ENCODE data around the gene AMBP. TPM values are rescaled to one million over a fixed set of nuclear protein-coding genes. Genes with fewer than 3 reads are reported as not detected.

The AMBP gene
- polyA plus RNA-seq, 1 of the 3 experiments (the other 2 are of a cell fraction), result 0.16 TPM

GRCh38 chr9:114093761-114094505, 15.8 kb upstream of the AMBP start:
- no peak overlapping the region for H2AFZ ChIP-seq (ENCODE audit: low read depth)
- no peak overlapping the region for H3K27ac ChIP-seq (ENCODE audit: low read depth in 2 of 2, low read length in 1 of 2)
- no peak overlapping the region for H3K4me2 ChIP-seq
- H3F3A ChIP-seq (replicated peaks; ENCODE audit: insufficient read depth), result no peaks in the 10 kb centered on the region
- H3K36me3 ChIP-seq (replicated peaks in 1 of 2; ENCODE audit: control insufficient read depth in 1 of 2, insufficient read depth in 2 of 2, low read length in 1 of 2), result no peaks in the 10 kb centered on the region
- ChIA-PET CTCF (interaction anchor here (0.8 to 9.1 kb wide), 4 partner anchors 11 to 197 kb away, joined by 3 to 66 read pairs (median 44); no protein-coding TSS in a partner anchor), POLR2A (no interaction called here)
- no peak overlapping the region for H3K9ac ChIP-seq
- H4K20me1 ChIP-seq (ENCODE audit: insufficient read depth), result no peaks in the 10 kb centered on the region
- H3K4me1 ChIP-seq (ENCODE audit: control insufficient read depth in 1 of 2, insufficient read depth in 2 of 2, low read depth in 1 of 2, low read length in 1 of 2), result peaks cover 0 to 8% of the 10 kb centered on the region in 2 experiments; a peak in 1 of 4 replicates
- TF ChIP-seq USF1 (IDR thresholded peaks at IDR 0.05; ENCODE audit: borderline replicate concordance, low read depth) (no peak), RXRA (IDR thresholded peaks at IDR 0.05; ENCODE audit: borderline replicate concordance, low read depth) (no peak), FOXJ3 (CRISPR knock-in tag; IDR thresholded peaks at IDR 0.05) (no peak), NFIC (IDR thresholded peaks at IDR 0.05; ENCODE audit: borderline replicate concordance) (no peak), NRF1 (IDR thresholded peaks at IDR 0.05; ENCODE audit: low read depth, low read length) (no peak)
- 84% methylated on average over 4 of the region's 9 CpGs for WGBS (ENCODE audit: low lambda C conversion rate)
- no peak overlapping the region for H3K4me3 ChIP-seq (ENCODE audit: low read depth in 2 of 2, low read length in 1 of 2)
- H3K9me3 ChIP-seq, result no peaks in the 10 kb centered on the region
- no peaks in the 10 kb centered on the region for H3K9me2 ChIP-seq
- H3K79me2 ChIP-seq (ENCODE audit: insufficient read depth), result no peaks in the 10 kb centered on the region
- DNase-seq, result no peak
- peaks cover 2% of the 10 kb centered on the region; the same call in 1 of the 2 replicates for H3K27me3 ChIP-seq (ENCODE audit: insufficient read depth)

- Histone ChIP-seq H3K9me2 (no peaks in the 10 kb centered on the region), H3K27me3 (ENCODE audit: insufficient read depth) (no peaks in the 10 kb centered on the region; the same call in 1 of the 2 replicates), H3K79me2 (ENCODE audit: insufficient read depth) (no peaks in the 10 kb centered on the region), H2AFZ (ENCODE audit: low read depth) (no peak overlapping the region), H3K4me1 (ENCODE audit: control insufficient read depth in 1 of 2, insufficient read depth in 2 of 2, low read depth in 1 of 2, low read length in 1 of 2) (peaks cover 0 to 6% of the 10 kb centered on the region in 2 experiments; a peak in 1 of 4 replicates), H3K9ac (no peak overlapping the region), H3F3A (replicated peaks; ENCODE audit: insufficient read depth) (no peaks in the 10 kb centered on the region), H3K9me3 (no peaks in the 10 kb centered on the region), H3K36me3 (replicated peaks in 1 of 2; ENCODE audit: control insufficient read depth in 1 of 2, insufficient read depth in 2 of 2, low read length in 1 of 2) (no peaks in the 10 kb centered on the region), H3K4me3 (ENCODE audit: low read depth in 2 of 2, low read length in 1 of 2) (no peak overlapping the region), H3K27ac (ENCODE audit: low read depth in 2 of 2, low read length in 1 of 2) (no peak overlapping the region), H3K4me2 (no peak overlapping the region), H4K20me1 (ENCODE audit: insufficient read depth) (no peaks in the 10 kb centered on the region)
- TF ChIP-seq TCF12 (IDR thresholded peaks at IDR 0.05) (no peak), YY1 (IDR thresholded peaks at IDR 0.05; ENCODE audit: low read depth) (no peak), FOSL2 (IDR thresholded peaks at IDR 0.05; ENCODE audit: borderline replicate concordance, low read depth) (no peak), GABPA (IDR thresholded peaks at IDR 0.05; ENCODE audit: low read depth) (no peak), REST (IDR thresholded peaks at IDR 0.05; ENCODE audit: low read depth, low read length) (no peak), EP300 (IDR thresholded peaks at IDR 0.05; ENCODE audit: borderline replicate concordance in 1 of 2, low read depth in 1 of 2, low read length in 1 of 2) (no peak), NFIC (IDR thresholded peaks at IDR 0.05; ENCODE audit: borderline replicate concordance) (no peak), USF2 (IDR thresholded peaks at IDR 0.05; ENCODE audit: borderline replicate concordance, low read depth, low read length) (no peak), USF1 (IDR thresholded peaks at IDR 0.05; ENCODE audit: borderline replicate concordance, low read depth) (no peak), CTCF (IDR thresholded peaks at IDR 0.05) (no peak), MEF2A (IDR thresholded peaks at IDR 0.05; ENCODE audit: borderline replicate concordance, low read depth) (no peak), TEAD4 (IDR thresholded peaks at IDR 0.05; ENCODE audit: borderline replicate concordance, insufficient read depth) (no peak)
- no peak for DNase-seq
- POLR2A ChIA-PET, result interaction anchor here (0.5 kb wide), 1 partner anchor 679 kb away, joined by 3 read pairs; no protein-coding TSS in a partner anchor
- CTCF ChIA-PET, result interaction anchor here (4.4 to 9.1 kb wide), 3 partner anchors 10 to 198 kb away, joined by 29 to 66 read pairs (median 59); no protein-coding TSS in a partner anchor
- WGBS (ENCODE audit: low lambda C conversion rate), result 53% methylated on average over 3 of the region's 4 CpGs
Measured at GRCh38 chr9:114093031-114093471, 15.0 kb upstream of the AMBP start.
